CMK (cell line): ENCODE results near the gene SLC24A3.

Experiments
- DNase-seq: peaks from one replicate; pipeline ENCODE4 v3.0.0-alpha.2; 2010; ENCODE audit warnings: low read depth

The SLC24A3 gene

GRCh38 chr20:19547547-19547946, 335.1 kb downstream of the SLC24A3 start:
- DNase-seq, result no peak

GRCh38 chr20:19549896-19550295, 337.5 kb downstream of the SLC24A3 start:
- no peak for DNase-seq

- no peak for DNase-seq
These were observed 340.1 kb downstream of the SLC24A3 start for GRCh38 chr20:19552221-19553180.

DNA sequence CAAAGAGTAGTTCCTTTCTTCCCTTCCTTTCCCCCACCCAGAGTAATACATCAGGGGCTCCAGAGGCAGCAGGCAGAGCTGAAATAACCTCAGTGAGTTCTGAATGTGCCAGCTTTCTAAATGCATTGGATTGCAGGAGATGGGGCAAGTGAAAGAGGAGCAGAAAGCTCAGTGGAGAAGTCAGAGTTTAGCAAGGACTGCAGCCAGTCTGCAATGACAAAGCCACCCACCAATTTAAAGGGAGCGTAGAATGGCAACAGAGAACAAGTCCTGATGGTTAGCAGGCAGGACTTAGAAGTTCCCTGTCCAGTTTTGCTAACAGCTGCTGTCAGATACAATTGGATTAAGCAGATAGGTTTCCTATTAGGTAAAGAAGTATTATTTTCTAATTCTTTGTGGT, 342.2 kb downstream of the SLC24A3 start:
- no peak for DNase-seq

GRCh38 chr20:19555726-19556125, 343.3 kb downstream of the SLC24A3 start:
- DNase-seq, result no peak

DNA sequence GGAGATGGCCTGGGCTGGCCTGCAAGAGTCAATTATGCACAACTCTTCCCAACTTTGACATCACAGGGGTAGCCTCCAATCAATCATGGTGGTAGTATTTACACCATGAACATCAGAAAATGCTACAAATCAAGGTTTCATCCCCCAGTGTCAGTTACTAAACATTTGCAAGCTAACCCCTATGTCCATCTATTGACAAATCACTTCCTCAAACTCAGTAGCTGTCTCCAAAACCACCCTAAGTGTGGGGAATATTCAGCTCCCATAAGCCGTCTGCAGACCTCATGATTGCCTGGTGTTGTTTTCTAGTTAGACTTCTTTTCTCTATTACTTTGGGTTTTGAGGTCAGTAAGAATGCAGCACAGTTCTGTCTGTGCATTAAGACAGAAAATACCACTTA, 344.8 kb downstream of the SLC24A3 start:
- DNase-seq, result no peak

DNA sequence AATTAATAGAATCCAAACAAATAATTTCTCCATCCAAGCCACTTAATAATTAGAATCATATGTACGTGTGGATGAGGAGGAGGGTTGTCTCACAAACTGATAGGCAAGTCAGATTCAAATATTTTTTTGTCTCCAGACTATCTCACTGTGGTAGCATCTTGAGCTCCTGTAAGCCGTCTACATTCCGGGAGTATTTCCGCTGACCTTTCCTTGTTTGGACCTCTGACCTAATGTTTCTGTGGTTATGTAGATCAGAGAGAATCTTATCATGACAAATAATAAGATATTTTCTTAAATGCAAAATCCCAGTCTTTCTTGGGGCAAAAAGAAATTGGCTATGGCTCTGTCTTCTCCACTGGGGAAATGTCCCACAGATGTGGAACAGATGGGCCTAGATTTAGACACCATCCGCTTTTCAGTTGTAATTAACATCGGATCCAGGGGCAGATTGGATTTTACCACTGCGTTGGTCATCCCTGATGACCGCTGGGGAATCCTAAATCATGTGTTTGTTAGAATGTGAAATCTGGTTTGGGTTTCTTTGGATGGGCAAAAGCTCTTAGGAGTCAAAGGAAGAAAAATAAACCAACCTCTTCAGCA, 348.5 kb downstream of the SLC24A3 start:
- no peak for DNase-seq

DNA sequence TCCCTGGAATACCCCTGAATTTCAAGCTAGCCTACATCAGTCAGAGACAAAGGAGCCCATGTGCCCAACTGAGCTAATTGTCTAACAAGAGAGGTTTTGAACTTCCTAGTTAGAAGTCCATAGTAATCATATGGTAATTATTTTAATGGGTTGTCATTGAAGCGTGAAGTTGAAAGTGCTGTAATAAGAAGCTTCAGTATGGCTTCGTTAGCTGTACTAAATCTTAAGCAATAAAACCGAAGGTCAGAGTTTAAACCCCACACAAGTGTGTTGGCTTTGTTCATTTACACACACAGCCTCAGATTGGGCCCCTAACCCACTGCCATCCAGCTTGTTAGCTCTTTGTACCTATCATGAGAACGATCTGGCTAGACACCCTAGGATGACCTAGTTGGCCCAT, 350.0 kb downstream of the SLC24A3 start:
- DNase-seq, result no peak

DNA sequence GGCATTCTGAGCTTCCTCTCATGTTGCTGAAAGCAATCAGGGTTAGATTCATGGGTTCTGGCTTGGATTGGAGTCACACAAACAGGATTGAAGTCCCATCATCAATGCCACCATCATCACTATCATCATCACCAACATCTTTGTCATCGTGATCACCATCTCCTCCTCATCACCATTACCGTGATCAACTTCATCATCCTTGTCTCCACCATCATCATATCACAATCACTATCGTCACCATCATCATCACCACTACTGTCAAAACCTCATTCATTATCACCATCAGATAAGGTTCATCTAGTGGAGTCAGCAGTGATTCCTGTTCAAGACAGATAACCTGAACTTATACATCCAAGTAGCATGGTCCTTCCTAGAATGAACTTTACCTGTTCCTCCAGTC, 351.8 kb downstream of the SLC24A3 start:
- DNase-seq, result no peak

DNA sequence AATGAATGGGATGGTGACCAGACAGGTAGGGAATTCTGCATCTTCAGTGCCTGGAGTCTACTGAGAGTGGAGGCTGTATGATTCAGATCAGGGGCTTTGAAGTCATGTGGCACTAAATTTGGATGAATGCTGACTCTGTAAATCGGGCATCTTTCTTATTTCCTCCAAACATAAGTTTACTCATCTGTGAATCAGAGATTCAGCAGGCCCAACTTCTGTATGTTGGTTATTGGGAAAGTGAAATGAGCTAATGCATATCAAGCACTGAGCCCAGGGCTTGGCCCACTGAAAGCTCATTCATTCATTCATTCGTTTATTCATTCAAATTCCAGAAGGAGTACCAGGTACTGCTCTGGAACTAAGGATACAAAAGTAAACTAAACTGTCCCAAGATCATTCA, 353.3 kb downstream of the SLC24A3 start:
- no peak for DNase-seq

- DNase-seq, result peak; percentile 48
These were observed 353.9 kb downstream of the SLC24A3 start for GRCh38 chr20:19566226-19566945.

GRCh38 chr20:19568128-19568527, 355.7 kb downstream of the SLC24A3 start:
- no peak for DNase-seq

GRCh38 chr20:19571996-19572395, 359.6 kb downstream of the SLC24A3 start:
- no peak for DNase-seq

GRCh38 chr20:19577692-19578091, 365.2 kb downstream of the SLC24A3 start:
- DNase-seq, result no peak

DNA sequence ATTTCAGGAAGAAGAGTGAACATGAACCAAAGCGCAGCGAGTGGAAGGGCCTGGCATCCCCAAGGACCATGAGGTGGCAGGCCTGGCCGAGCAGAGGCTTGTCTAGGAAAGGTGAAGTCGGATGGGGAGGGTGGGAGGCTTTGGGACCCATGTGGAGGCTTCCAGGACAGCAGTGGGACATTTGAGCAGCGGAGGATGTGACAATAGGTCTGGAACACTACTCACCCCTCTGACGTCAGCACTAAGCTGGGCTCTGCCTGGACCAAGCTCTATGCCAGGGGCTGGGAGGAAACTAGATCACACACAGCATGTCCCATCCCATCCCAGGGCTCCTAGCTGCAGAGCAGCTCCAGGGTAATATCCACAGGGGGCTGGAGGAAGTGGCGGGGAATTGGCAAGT, 370.3 kb downstream of the SLC24A3 start:
- DNase-seq, result no peak

- peak; percentile 52 for DNase-seq
These were observed 371.2 kb downstream of the SLC24A3 start for GRCh38 chr20:19583532-19584175.

DNA sequence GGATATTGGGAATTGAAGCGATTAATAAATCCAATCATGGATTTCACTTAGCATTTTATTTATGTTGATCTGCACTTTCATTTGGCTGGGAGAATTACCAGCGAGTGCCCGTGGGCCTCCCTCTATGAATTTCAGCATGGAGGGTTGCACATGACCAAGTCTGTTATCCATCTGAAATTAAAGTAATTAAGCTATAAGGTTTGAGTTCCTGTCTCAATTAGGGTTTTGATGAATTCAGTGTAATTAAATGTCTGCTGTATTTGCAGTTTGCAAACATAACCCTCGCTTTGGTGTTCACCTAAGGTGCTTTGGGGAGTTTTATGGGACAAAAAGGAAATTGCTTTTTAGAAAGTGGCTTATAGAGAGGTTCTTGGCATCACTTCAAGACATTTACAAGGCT, 375.8 kb downstream of the SLC24A3 start:
- no peak for DNase-seq

DNA sequence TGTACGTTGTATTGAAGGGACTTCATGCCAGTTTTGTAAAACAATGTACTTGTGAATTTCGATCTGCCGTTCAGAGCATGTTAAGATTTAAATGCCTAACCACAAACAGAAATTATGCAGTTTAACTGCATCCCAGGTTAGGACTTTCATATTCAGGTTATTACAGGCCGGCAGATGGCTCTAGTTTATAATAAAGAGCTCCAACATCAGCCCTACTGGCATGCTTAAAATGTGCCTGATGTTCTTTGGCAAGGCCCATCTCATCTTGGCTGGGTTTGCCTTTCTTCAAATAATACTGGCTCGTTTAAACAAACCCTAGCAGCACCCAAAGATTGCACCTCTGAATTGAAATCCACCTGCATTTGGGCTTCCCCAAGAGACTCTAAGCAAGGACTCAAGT, 376.3 kb downstream of the SLC24A3 start:
- DNase-seq, result no peak

DNA sequence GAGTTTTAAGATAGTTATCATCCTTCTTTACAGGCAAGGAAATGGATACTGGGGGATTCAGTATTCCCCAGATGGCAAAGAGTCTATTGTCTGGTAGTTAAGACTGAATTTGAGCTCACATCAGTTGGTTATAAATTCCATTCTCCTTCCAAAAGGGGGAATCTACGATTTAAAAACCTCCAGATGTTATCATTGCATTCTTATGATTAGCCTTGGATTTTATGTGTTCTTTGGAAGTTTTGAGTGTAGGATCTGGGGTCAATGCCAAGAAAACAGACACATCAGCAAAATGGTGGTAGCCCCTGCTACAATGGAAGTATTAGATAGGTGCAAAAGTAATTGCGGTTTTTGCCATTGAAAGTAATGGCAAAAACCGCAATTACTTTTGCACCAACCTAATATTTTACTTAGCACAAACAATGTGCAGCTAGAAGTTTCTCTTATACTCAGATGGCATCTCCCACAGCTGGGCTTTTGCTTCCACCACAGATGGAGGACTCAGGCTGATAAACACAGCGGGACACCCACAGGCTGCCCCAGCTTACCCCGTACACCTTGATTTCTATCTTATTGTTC, 377.4 kb downstream of the SLC24A3 start:
- no peak for DNase-seq

DNA sequence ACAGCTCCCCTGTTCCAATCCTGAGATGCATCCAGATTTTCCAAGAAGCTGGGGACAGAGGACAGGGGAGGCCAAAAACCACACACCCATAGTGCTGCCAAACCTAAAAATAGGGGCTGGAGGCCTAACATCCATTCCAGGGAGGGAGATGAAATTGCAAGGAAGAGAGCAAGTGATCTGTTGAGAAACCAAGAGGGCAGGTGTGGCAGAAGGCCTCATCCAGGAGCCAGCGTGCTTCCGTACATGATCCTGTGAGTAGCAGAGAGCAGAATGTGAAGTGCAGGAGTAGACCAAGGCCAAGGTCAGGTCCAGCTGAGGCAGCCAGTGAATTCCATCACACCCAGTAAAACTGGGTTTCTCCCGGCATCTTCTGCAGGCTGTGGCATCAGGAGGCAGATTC, 377.9 kb downstream of the SLC24A3 start:
- DNase-seq, result no peak

- DNase-seq, result no peak
These were observed 381.3 kb downstream of the SLC24A3 start for GRCh38 chr20:19593762-19594161.

DNA sequence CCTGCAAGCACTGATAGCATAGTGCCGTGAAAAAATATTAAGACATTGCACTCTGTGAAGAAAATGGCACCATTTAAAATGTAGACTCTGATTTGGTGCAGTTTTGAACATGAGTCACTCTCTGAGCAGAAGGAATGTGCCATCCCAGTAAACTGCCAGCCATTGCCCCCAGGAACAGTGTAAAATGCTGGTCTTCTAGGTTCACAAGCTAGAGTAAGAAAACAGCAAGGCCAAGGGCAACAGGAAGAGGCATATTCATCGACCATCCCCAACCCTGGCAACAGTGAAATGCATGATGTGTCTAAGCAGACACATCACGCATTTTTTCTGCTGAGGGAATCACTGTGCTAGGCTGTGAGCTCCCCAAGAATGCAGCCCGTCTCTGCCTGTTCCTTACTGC, 382.5 kb downstream of the SLC24A3 start:
- DNase-seq, result no peak
